GM12878 (cell line): ENCODE results near the gene TRIP6. TPM values are rescaled to one million over a fixed set of nuclear protein-coding genes. Genes with fewer than 3 reads are reported as not detected.

ENCODE experiments used
- ATF7 ChIP-seq: fragments of 450-650 bp; IDR thresholded peaks from 2 replicates; pipeline ENCODE4 v1.6.1; 2016; ENCODE audit warnings: low read depth, mild to moderate bottlenecking
- CBX3 ChIP-seq: fragments of 200-600 bp; sonication (generic); IDR thresholded peaks from 2 replicates; pipeline ENCODE4 v1.6.1; 2016; ENCODE audit warnings: low read depth, borderline replicate concordance
- CEBPB ChIP-seq, 2 experiments: fragments of 150-350 bp in 1 of 2; IDR thresholded peaks; 2 replicates each; pipeline ENCODE4 v1.6.1; 2012 to 2014; ENCODE audit warnings: low read depth in 2 of 2, low read length in 2 of 2, borderline replicate concordance in 1 of 2, inconsistent platforms in 1 of 2
- CREM ChIP-seq: IDR thresholded peaks from 2 replicates; pipeline ENCODE4 v1.6.1; 2014; ENCODE audit warnings: antibody characterized with exemption, low read depth
- CTCF ChIP-seq, 3 experiments: IDR thresholded peaks in 2 of 3; conservative IDR thresholded peaks in 1 of 3; 2 replicates each; pipeline ENCODE4 v1.5.1; 2011; ENCODE audit warnings: low read depth in 3 of 3, low read length in 3 of 3, mild to moderate bottlenecking in 3 of 3, control low read depth in 2 of 3, moderate library complexity in 2 of 3, inconsistent platforms in 1 of 3, mixed read lengths in 1 of 3; ENCODE audit not compliant: control insufficient read depth in 2 of 3, insufficient read depth in 1 of 3; ENCODE audit errors: extremely low read depth in 1 of 3
- GATAD2B ChIP-seq: fragments of 450-650 bp; conservative IDR thresholded peaks from 2 replicates; pipeline ENCODE4 v1.6.1; 2017; ENCODE audit warnings: low read depth, mild to moderate bottlenecking, moderate library complexity
- HCFC1 ChIP-seq: fragments of 150-350 bp; IDR thresholded peaks from 2 replicates; pipeline ENCODE4 v1.6.1; 2014; ENCODE audit warnings: low read length
- IRF4 ChIP-seq: IDR thresholded peaks from 2 replicates; pipeline ENCODE4 v1.6.1; 2011; ENCODE audit warnings: low read depth, low read length
- KAT2A ChIP-seq: conservative IDR thresholded peaks from 2 replicates; pipeline ENCODE4 v1.6.1; 2011; ENCODE audit warnings: low read depth, low read length; ENCODE audit not compliant: control insufficient read depth
- KDM1A ChIP-seq: fragments of 200-600 bp; sonication (generic); IDR thresholded peaks from 2 replicates; pipeline ENCODE4 v1.6.1; 2016; ENCODE audit warnings: borderline replicate concordance
- MTA2 ChIP-seq: fragments of 450-650 bp; IDR thresholded peaks from 2 replicates; pipeline ENCODE4 v1.6.1; 2016; ENCODE audit warnings: low read depth, mild to moderate bottlenecking, moderate library complexity
- NR2C2 ChIP-seq: IDR thresholded peaks from 2 replicates; pipeline ENCODE4 v1.6.1; 2011; ENCODE audit warnings: borderline replicate concordance, low read depth; ENCODE audit not compliant: control insufficient read depth, insufficient read length
- PAX8 ChIP-seq: fragments of 450-650 bp; IDR thresholded peaks from 2 replicates; pipeline ENCODE4 v1.6.1; 2017; ENCODE audit warnings: mild to moderate bottlenecking, moderate library complexity
- PKNOX1 ChIP-seq: fragments of 450-650 bp; IDR thresholded peaks from 2 replicates; pipeline ENCODE4 v1.6.1; 2016; ENCODE audit warnings: mild to moderate bottlenecking
- RB1 ChIP-seq: fragments of 450-650 bp; formaldehyde crosslinking; IDR thresholded peaks from 2 replicates; pipeline ENCODE4 v1.6.1; 2017; ENCODE audit warnings: mild to moderate bottlenecking, borderline replicate concordance
- RCOR1 ChIP-seq: conservative IDR thresholded peaks from 2 replicates; pipeline ENCODE4 v1.6.1; 2012; ENCODE audit warnings: low read depth, low read length, improper control_type of control experiment
- SREBF2 ChIP-seq: IDR thresholded peaks from 2 replicates; pipeline ENCODE4 v1.6.1; 2012; ENCODE audit warnings: mild to moderate bottlenecking, low read length
- SRF ChIP-seq, 2 experiments: IDR thresholded peaks; 2 replicates each; pipeline ENCODE4 v1.6.1; 2011; ENCODE audit warnings: low read depth in 2 of 2, low read length in 2 of 2, mild to moderate bottlenecking in 1 of 2, moderate library complexity in 1 of 2
- STAT3 ChIP-seq: IDR thresholded peaks from 2 replicates; pipeline ENCODE4 v1.6.1; 2011; ENCODE audit warnings: low read depth, low read length, improper control_type of control experiment
- YY1 ChIP-seq: IDR thresholded peaks from 2 replicates; pipeline ENCODE4 v1.6.1; 2011; ENCODE audit warnings: low read depth, mild to moderate bottlenecking, low read length
- ZBTB4 ChIP-seq: fragments of 450-650 bp; formaldehyde crosslinking; IDR thresholded peaks from 2 replicates; pipeline ENCODE4 v1.4.0; 2022; ENCODE audit warnings: mild to moderate bottlenecking, moderate library complexity
- ZNF24 ChIP-seq: fragments of 450-650 bp; IDR thresholded peaks from 2 replicates; pipeline ENCODE4 v1.6.1; 2017; ENCODE audit warnings: antibody characterized with exemption, mild to moderate bottlenecking
- ZNF622 ChIP-seq: fragments of 450-650 bp; IDR thresholded peaks from 2 replicates; pipeline ENCODE4 v1.6.1; 2017; ENCODE audit warnings: mild to moderate bottlenecking, inconsistent platforms
- polyA plus RNA-seq, 11 experiments: library from polyadenylated mRNA; depleted of rRNA in 4 of 11; unstranded in 6 of 11; stranded (reverse) in 5 of 11; fragments of >200 nt; fragmentation: Nextera tagmentation in 4 of 11; fragmentation: Illumina TruSeq in 1 of 11; extraction: Ambion mirVana in 4 of 11; extraction: Trizol in 1 of 11; gene quantifications; 1 replicate in 1 of 11; 2 replicates in 10 of 11; pipeline versions ENCODE4 v1.2.1 to v1.2.3, GENCODE V29; 2011 to 2016; ENCODE audit warnings: inconsistent platforms in 2 of 11, missing spikeins in 2 of 11, low read depth in 1 of 11
- total RNA-seq, 4 experiments: library from RNA; depleted of rRNA in 3 of 4; stranded (reverse); fragments of >200 nt in 3 of 4; fragmentation: Illumina TruSeq in 1 of 4; extraction: Trizol in 1 of 4; gene quantifications; 2 replicates each; pipeline versions ENCODE4 v1.2.1 to v1.2.3, GENCODE V29; 2013 to 2021
- TF ChIP-seq, protein P1 (sequence below): fragments of 450-650 bp; IDR thresholded peaks from 2 replicates; pipeline ENCODE4 v1.6.1; 2017; ENCODE audit warnings: borderline replicate concordance

The TRIP6 gene
- total and polyA plus RNA-seq, 10 of the 15 experiments (the other 5 are each of a cell fraction or from before 2014, with no cell fraction given): 2.5 to 47.4 (median 25.5) TPM

GRCh38 chr7:100874577-100875355 is 7.6 kb downstream of the TRIP6 start, which contains the start of gene SRRT (continued):
- no peak for TF ChIP-seq ZBTB4
- TF ChIP-seq MTA2: peak; percentile 53; the same call in 1 of the 2 replicates
- no peak; the same call in none of the 2 replicates for TF ChIP-seq ATF7
- TF ChIP-seq KAT2A: no peak
- no peak; the same call in none of the 2 replicates for TF ChIP-seq RB1
- TF ChIP-seq CBX3: no peak
- TF ChIP-seq CEBPB (IDR thresholded peaks at IDR 0.05; ENCODE audit: borderline replicate concordance in 1 of 2, low read depth in 2 of 2, low read length in 2 of 2): no peak
- TF ChIP-seq SRF (IDR thresholded peaks at IDR 0.05; ENCODE audit: low read depth in 2 of 2, low read length in 2 of 2): peak; percentile 64 to 90
- no peak for TF ChIP-seq STAT3
- peak; percentile 74 for TF ChIP-seq HCFC1
- peak; percentile 42 for TF ChIP-seq PKNOX1
- no peak for TF ChIP-seq RCOR1
- TF ChIP-seq, protein P1, sequence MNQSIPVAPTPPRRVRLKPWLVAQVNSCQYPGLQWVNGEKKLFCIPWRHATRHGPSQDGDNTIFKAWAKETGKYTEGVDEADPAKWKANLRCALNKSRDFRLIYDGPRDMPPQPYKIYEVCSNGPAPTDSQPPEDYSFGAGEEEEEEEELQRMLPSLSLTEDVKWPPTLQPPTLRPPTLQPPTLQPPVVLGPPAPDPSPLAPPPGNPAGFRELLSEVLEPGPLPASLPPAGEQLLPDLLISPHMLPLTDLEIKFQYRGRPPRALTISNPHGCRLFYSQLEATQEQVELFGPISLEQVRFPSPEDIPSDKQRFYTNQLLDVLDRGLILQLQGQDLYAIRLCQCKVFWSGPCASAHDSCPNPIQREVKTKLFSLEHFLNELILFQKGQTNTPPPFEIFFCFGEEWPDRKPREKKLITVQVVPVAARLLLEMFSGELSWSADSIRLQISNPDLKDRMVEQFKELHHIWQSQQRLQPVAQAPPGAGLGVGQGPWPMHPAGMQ: peak; percentile 71
- TF ChIP-seq PAX8: peak; percentile 92
- peak; percentile 87 for TF ChIP-seq GATAD2B
- no peak for TF ChIP-seq ZNF24
- TF ChIP-seq NR2C2: no peak
- peak; percentile 97 for TF ChIP-seq YY1
- TF ChIP-seq IRF4: no peak
- TF ChIP-seq SREBF2: no peak
- TF ChIP-seq KDM1A: no peak
- TF ChIP-seq CTCF (IDR thresholded peaks at IDR 0.05 in 2 of 3, conservative IDR thresholded peaks at IDR 0.05 in 1 of 3; ENCODE audit: control insufficient read depth in 2 of 3, extremely low read depth in 1 of 3, insufficient read depth in 1 of 3, low read depth in 3 of 3, low read length in 3 of 3): peak in 1 of 3 experiments; percentile 16; a peak in 1 of 6 replicates
- TF ChIP-seq ZNF622: no peak
- peak; percentile 48; the same call in 1 of the 2 replicates for TF ChIP-seq CREM
